Small intestine (tissue), 7 donors: Measurements from ENCODE around the gene TBC1D13. TPM values are rescaled to one million over a fixed set of nuclear protein-coding genes. Genes with fewer than 3 reads are reported as not detected.
A peak's percentile ranks its signal among the peaks of the same experiment; 100 is the strongest.

Experiments
- DNase-seq, 2 donors: peaks; one replicate each; pipeline versions ENCODE4 v3.0.0 to v3.0.0-alpha.2; 2013
- FAIRE-seq: peaks from 2 replicates; lab custom pipeline; 2012; peaks lifted over from hg19 to GRCh38; lab: Jason Lieb, UNC
- H3K27ac ChIP-seq, 3 donors: one replicate each; pipeline ENCODE4 v1.5.1; 2013; ENCODE audit warnings: low read length in 2 of 3, mild to moderate bottlenecking in 2 of 3, control low read depth in 1 of 3, inconsistent platforms in 1 of 3, low read depth in 1 of 3, moderate library complexity in 1 of 3
- H3K27me3 ChIP-seq, 3 donors: one replicate each; pipeline ENCODE4 v1.6.1; 2013; ENCODE audit warnings: low read length in 3 of 3, inconsistent platforms in 1 of 3; ENCODE audit not compliant: control insufficient read depth in 3 of 3, insufficient read depth in 3 of 3
- H3K36me3 ChIP-seq, 3 donors: one replicate each; pipeline ENCODE4 v1.6.1; 2013; ENCODE audit warnings: low read length in 3 of 3, inconsistent platforms in 1 of 3, low read depth in 1 of 3, mild to moderate bottlenecking in 1 of 3, moderate library complexity in 1 of 3; ENCODE audit not compliant: control insufficient read depth in 3 of 3, insufficient read depth in 2 of 3
- H3K4me1 ChIP-seq, 3 donors: one replicate each; pipeline ENCODE4 v1.6.1; 2013; ENCODE audit warnings: low read length in 2 of 3, inconsistent platforms in 1 of 3, low read depth in 1 of 3, mild to moderate bottlenecking in 1 of 3, moderate library complexity in 1 of 3; ENCODE audit not compliant: control insufficient read depth in 3 of 3, insufficient read depth in 2 of 3
- H3K4me3 ChIP-seq, 3 donors: one replicate each; pipeline ENCODE4 v1.5.1; 2013; ENCODE audit warnings: low read length in 3 of 3, control low read depth in 1 of 3, inconsistent platforms in 1 of 3, low read depth in 1 of 3, mild to moderate bottlenecking in 1 of 3, moderate library complexity in 1 of 3
- H3K9me3 ChIP-seq, 2 donors: one replicate each; pipeline ENCODE4 v1.6.1; 2013; ENCODE audit warnings: low read depth in 1 of 2, low read length in 1 of 2; ENCODE audit not compliant: control insufficient read depth in 2 of 2, insufficient read depth in 1 of 2
- WGBS, 3 donors: extraction: QIAGEN DNeasy Blood & Tissue Kit; methylation state at CpG; one replicate each; pipeline ENCODE4 v1.1.7; 2013; 5-methylcytosine and 5-hydroxymethylcytosine counted together
- polyA plus RNA-seq, 4 donors: library from polyadenylated mRNA; stranded (reverse) in 3 of 4; unstranded in 1 of 4; fragments of 200-250 nt in 3 of 4; fragments of 120-200 nt in 1 of 4; gene quantifications; one replicate each; pipeline versions ENCODE4 v1.2.1 to v1.2.3, GENCODE V29; 2013
- donor health status: healthy with polysubstance abuse.
- donor health status: control.
- donor health status: control.
- donor health status: Bipolar disorder and iron deficiency.
- donor health status: healthy.

The TBC1D13 gene
- polyA plus RNA-seq, 4 donors = 16.2 to 38.4 (median 24.0) TPM

DNA sequence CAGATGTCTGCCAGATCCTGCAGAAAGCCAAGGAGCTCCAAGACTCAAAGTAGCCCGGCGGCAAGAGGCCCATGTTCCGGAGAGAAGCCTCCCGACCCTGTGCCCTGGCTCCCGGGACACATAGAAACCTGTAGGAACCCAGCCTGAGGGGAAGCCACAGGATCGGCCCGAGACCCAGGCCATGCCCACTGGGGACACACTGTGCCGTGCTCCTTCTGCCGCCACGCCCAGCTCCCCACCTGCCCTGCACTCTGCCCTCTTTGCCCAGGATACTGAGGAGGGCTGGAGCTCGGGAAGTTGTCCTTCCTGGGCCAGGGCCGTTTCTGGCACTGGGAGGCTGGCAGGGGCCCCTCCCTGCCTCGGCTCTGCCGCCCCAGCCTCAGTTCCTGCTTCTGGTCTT, 20.8 kb downstream of the TBC1D13 start:
- H3K9me3 ChIP-seq = no peaks in the 10 kb centered on the region
- H3K27ac ChIP-seq = no peak overlapping the region
- WGBS, 3 donors = 54 to 75% (median 62%) methylated on average over 11 to 14 of the region's 14 CpGs
- H3K27me3 ChIP-seq = no peaks in the 10 kb centered on the region
- no peak for FAIRE-seq
- H3K36me3 ChIP-seq = peaks cover 9 to 67% (median 19%) of the 10 kb centered on the region in 3 donors
- no peak overlapping the region for H3K4me3 ChIP-seq
- H3K4me1 ChIP-seq = no peaks in the 10 kb centered on the region
- DNase-seq = peak in 1 of 2 donors; percentile 31

DNA sequence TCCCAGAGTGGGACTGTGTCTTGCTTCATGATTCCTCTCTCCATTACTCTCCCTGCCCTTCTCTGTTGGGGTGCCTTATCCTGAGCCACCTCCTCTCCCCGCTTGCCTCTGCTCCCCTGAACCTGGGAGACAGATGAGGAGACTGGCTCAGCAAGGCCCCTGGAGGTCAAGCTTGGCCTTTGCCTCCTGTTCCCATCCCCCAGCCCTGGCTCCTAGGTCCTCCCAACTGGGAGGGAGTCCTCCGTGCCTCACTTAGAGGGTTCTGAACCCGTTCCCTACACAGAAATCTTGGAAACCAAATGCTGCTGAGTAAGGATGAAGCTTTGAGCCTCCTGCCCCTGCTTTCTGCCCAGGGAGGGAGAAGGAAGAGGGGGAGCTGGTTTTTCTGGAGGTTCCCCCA, 21.5 kb downstream of the TBC1D13 start:
- FAIRE-seq (no peak), DNase-seq (no peak)
- 85 to 91% (median 86%) methylated on average over 3 of the region's 3 CpGs for WGBS, 3 donors
- Histone ChIP-seq H3K36me3 (peaks cover 9 to 60% (median 17%) of the 10 kb centered on the region in 3 donors), H3K4me3 (no peak overlapping the region), H3K9me3 (no peaks in the 10 kb centered on the region), H3K27ac (no peak overlapping the region), H3K27me3 (no peaks in the 10 kb centered on the region), H3K4me1 (no peaks in the 10 kb centered on the region)

DNA sequence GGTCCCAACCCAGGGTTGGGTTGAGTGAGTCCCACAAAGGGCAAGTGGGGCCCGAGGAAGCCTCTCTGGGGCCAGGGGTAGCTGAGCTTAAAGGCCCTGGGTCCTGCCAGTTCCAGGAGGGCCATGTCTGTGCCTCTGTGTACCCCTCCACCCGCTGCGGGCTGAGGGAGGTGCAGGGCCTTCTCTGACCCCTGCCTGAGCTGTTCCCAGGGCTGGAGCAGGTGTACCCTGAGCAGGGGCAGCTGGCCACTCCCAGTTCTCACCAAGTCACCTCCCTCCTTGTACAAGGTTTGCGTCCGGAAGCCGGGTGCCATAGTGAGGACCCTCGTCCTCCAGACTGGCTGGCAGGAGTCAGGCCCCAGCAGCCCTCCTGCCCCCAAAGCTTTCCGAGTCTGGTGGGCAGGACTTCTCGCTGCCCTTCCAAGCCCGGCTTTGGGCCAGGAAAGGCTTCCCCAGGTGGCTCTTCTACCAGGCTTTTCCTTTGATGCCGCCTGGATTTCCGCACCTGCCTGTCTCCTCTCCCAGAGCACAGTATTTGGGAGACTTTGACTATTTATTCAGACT, 22.1 kb downstream of the TBC1D13 start:
- Histone ChIP-seq H3K4me1 (no peaks in the 10 kb centered on the region), H3K4me3 (no peak overlapping the region), H3K27ac (no peak overlapping the region), H3K36me3 (peaks cover 7 to 54% (median 12%) of the 10 kb centered on the region in 3 donors), H3K9me3 (no peaks in the 10 kb centered on the region), H3K27me3 (no peaks in the 10 kb centered on the region)
- no peak for FAIRE-seq
- no peak for DNase-seq
- WGBS, 3 donors = 94 to 96% (median 95%) methylated on average over 12 of the region's 12 CpGs

DNA sequence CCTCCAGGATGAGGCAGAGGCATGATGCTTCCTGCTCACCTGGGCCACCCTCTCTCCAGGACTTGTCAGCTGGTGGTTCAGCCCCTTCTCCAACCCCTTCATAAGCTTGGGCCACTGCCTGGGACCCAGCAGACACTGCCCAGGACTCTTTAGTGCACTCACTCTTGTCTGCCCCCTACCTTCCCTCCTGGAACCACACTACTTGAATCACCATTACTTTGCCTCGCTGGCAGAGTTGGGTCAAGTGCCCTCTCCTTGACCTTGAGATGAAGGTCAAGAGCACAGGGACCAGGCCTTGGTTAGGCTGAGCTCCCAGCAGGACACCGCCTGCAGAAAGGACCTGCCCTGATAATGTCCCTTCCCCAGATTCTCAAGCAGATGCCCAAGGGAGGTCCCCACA, 22.8 kb downstream of the TBC1D13 start:
- no peak for FAIRE-seq
- 64 to 75% (median 64%) methylated on average over 2 of the region's 2 CpGs for WGBS, 3 donors

DNA sequence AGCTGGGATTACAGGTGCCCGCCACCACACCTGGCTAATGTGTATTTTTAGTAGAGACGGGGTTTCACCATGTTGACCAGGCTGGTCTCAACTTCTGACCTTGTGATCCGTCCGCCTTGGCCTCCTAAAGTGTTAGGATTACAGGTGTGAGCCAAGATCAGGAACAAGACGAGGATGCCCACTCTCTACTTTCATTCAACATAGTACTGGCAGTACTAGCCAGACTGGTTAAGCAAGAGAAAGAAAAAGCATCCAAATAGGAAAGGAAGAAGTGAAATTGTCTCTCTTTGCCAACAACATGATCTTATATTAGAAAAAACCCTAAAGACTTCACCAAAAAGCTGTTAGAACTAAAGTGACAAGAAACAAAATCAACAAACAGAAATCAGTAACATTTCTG, 23.8 kb downstream of the TBC1D13 start:
- Histone ChIP-seq H3K27ac (no peak overlapping the region), H3K36me3 (peaks cover 5 to 41% (median 9%) of the 10 kb centered on the region in 3 donors), H3K4me3 (no peak overlapping the region), H3K9me3 (no peaks in the 10 kb centered on the region), H3K27me3 (no peaks in the 10 kb centered on the region), H3K4me1 (no peaks in the 10 kb centered on the region)
- WGBS, 3 donors = 80 to 88% (median 83%) methylated on average over 5 of the region's 5 CpGs
- no peak for DNase-seq
- FAIRE-seq = no peak

More for the DNA sequence above, 22.8 kb downstream of the TBC1D13 start:
- DNase-seq = no peak
- Histone ChIP-seq H3K4me3 (no peak overlapping the region), H3K27me3 (no peaks in the 10 kb centered on the region), H3K27ac (no peak overlapping the region), H3K4me1 (no peaks in the 10 kb centered on the region), H3K9me3 (no peaks in the 10 kb centered on the region), H3K36me3 (peaks cover 7 to 50% (median 12%) of the 10 kb centered on the region in 3 donors)

DNA sequence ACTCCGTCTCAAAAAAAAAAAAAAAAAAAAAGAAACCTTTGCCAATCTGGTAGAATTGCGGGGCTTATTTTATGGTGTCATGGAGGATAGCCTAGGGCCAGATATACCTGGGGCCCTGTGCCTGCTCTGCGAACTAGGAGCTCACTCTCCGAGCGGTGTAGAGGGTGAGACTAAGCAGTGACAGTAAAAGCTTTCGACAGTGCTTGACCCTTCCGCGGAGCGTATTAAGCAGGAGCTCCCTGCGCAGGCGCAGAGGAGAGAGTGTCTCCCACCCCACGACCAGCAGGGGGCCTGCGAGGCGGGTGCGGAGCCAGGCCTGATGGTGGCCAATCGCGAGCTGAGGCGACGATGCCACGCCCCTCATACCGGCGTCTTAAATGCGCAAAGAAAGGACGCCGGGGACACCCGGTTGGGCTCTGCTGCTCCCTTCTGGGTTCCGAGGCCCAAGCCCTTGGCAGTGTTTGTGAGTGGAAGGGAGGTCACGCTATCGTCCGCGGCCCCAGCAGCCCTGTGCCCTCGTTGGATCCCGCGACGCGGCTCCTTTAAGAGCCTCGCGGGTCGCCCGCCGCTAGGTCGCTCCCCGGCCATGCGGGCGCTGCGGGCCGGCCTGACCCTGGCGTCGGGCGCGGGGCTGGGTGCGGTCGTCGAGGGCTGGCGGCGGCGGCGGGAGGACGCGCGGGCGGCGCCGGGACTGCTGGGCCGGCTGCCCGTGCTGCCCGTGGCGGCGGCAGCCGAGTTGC, 31.2 kb downstream of the TBC1D13 start, which contains the start of gene ENDOG:
TSS of gene ENDOG (plus strand) at position 402 of the 740 bp plus-strand sequence. CDS start at position 587, 185 bp downstream.
- H3K4me1 ChIP-seq = peaks cover 0 to 15% (median 4%) of the 10 kb centered on the region in 3 donors
- DNase-seq (peak; percentile 99), FAIRE-seq (no peak)
- H3K36me3 ChIP-seq = peaks cover 6 to 35% (median 9%) of the 10 kb centered on the region in 3 donors
- H3K27ac ChIP-seq = peak within 1 kb of the TSS; percentile 74 to 88 (median 88)
- no peaks in the 10 kb centered on the region for H3K27me3 ChIP-seq
- WGBS, 3 donors = 0 to 1% (median 0%) methylated on average over 42 to 70 of the region's 70 CpGs
- peaks cover 0 to 3% of the 10 kb centered on the region in 2 donors for H3K9me3 ChIP-seq
- H3K4me3 ChIP-seq = peak within 1 kb of the TSS; percentile 58 to 69 (median 69)

DNA sequence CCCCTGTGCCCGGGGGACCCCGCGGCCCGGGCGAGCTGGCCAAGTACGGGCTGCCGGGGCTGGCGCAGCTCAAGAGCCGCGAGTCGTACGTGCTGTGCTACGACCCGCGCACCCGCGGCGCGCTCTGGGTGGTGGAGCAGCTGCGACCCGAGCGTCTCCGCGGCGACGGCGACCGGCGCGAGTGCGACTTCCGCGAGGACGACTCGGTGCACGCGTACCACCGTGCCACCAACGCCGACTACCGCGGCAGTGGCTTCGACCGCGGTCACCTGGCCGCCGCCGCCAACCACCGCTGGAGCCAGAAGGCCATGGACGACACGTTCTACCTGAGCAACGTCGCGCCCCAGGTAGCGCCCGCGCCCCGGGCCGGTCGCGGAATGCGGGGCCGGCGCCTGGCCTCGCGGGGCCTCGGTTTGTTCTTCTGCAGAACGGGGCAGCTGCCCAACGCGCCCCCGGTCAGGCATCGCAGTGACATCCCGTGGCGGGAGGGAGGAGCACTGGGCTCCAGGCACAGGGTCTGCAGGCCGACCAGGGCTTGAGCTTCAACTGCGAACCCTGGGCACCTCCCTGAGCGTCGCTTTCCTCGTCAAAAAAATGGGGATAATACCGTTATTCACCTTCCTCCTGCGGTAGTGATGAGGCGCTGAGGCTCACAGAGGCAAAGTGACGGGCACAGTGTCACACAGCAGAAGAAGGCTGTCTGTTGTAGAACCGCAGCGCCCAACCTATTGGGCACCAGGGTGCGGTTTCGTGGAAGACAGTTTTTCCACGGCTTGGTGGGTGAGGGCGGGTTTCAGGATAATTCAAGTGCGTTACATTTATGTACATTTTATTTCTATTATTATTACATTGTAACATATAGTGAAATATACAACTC, 32.0 kb downstream of the TBC1D13 start:
- peaks cover 6 to 43% (median 14%) of the 10 kb centered on the region in 3 donors for H3K36me3 ChIP-seq
- FAIRE-seq (no peak), DNase-seq (peak; percentile 45 to 72)
- peaks cover 0 to 15% (median 4%) of the 10 kb centered on the region in 3 donors for H3K4me1 ChIP-seq
- peak overlapping the region in 2 of 3 donors; percentile 88 for H3K27ac ChIP-seq
- H3K4me3 ChIP-seq = peak overlapping the region; percentile 30 to 69 (median 58)
- H3K9me3 ChIP-seq = peaks cover 0 to 3% of the 10 kb centered on the region in 2 donors
- no peaks in the 10 kb centered on the region for H3K27me3 ChIP-seq
- WGBS, 3 donors = 6 to 11% (median 7%) methylated on average over 61 to 90 of the region's 90 CpGs
